ENCODE measurements around the gene ASXL1.

DNA sequence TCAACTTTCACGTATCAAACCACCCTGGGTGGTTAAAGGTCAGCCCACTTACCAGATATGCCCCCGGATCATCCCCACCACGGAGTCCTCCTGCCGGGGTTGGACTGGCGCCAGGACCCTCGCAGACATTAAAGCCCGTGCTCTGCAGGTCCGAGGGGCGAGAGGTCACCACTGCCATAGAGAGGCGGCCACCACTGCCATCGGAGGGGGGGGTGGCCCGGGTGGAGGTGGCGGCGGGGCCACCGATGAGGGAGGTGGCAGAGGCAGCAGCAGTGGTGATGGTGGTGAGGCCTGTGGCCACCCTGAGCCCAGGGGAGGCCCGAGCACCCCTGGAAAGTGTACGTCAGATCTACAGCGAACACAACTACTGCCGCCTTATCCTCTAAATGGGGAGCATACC lies 76.3 kb downstream of the ASXL1 start:
- TF ChIP-seq POLR2A (IDR thresholded peaks at IDR 0.05), result no peak
- TF ChIP-seq, protein P1, sequence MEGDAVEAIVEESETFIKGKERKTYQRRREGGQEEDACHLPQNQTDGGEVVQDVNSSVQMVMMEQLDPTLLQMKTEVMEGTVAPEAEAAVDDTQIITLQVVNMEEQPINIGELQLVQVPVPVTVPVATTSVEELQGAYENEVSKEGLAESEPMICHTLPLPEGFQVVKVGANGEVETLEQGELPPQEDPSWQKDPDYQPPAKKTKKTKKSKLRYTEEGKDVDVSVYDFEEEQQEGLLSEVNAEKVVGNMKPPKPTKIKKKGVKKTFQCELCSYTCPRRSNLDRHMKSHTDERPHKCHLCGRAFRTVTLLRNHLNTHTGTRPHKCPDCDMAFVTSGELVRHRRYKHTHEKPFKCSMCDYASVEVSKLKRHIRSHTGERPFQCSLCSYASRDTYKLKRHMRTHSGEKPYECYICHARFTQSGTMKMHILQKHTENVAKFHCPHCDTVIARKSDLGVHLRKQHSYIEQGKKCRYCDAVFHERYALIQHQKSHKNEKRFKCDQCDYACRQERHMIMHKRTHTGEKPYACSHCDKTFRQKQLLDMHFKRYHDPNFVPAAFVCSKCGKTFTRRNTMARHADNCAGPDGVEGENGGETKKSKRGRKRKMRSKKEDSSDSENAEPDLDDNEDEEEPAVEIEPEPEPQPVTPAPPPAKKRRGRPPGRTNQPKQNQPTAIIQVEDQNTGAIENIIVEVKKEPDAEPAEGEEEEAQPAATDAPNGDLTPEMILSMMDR (IDR thresholded peaks at IDR 0.05 in 8 of 11, conservative IDR thresholded peaks at IDR 0.05 in 3 of 11), result no peak
